OCI-LY7 (cell line): ENCODE data around the gene DIP2A.

ENCODE experiments used
- EZH2phosphoT487 ChIP-seq: fragments of 200-600 bp; sonication (generic); IDR thresholded peaks from 2 replicates; pipeline ENCODE4 v1.6.1; 2018; ENCODE audit warnings: low read depth, borderline replicate concordance, mild to moderate bottlenecking, mixed run types, antibody characterized with exemption, low read length, moderate library complexity, mixed read lengths
- TF ChIP-seq, protein P1 (sequence below): fragments of 200-600 bp; sonication (generic); conservative IDR thresholded peaks from 2 replicates; pipeline ENCODE4 v1.5.1; 2014; ENCODE audit warnings: mild to moderate bottlenecking, antibody characterized with exemption, low read length, moderate library complexity, mixed read lengths

DNA sequence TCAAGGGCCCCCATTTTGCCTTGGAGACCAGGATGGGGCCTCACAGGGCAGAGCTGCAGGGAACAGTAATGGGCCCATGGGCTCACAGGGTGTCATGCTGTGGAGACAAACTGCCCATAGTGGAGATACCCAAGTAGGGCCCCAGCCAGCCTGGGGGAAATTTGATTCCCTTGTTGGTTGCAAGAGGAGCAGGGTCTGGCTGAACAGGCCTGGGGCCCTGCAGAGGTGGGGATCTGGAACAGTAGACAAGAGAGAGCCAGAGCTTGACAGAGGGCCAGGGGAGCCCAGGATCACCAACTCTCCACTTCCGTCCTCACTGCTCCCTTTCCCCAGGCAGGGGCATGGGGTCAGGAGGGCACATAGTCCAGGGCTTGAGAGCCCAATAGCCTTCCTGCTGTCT lies 137.5 kb downstream of the DIP2A start:
- TF ChIP-seq, protein P1, sequence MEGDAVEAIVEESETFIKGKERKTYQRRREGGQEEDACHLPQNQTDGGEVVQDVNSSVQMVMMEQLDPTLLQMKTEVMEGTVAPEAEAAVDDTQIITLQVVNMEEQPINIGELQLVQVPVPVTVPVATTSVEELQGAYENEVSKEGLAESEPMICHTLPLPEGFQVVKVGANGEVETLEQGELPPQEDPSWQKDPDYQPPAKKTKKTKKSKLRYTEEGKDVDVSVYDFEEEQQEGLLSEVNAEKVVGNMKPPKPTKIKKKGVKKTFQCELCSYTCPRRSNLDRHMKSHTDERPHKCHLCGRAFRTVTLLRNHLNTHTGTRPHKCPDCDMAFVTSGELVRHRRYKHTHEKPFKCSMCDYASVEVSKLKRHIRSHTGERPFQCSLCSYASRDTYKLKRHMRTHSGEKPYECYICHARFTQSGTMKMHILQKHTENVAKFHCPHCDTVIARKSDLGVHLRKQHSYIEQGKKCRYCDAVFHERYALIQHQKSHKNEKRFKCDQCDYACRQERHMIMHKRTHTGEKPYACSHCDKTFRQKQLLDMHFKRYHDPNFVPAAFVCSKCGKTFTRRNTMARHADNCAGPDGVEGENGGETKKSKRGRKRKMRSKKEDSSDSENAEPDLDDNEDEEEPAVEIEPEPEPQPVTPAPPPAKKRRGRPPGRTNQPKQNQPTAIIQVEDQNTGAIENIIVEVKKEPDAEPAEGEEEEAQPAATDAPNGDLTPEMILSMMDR: no peak
- TF ChIP-seq EZH2phosphoT487: no peak
